WERI-Rb-1 (cell line): ENCODE results near the gene REM1.
A peak's percentile ranks its signal among the peaks of the same experiment; 100 is the strongest.
"Not testable (repeated sequence)": the region's sequence is repeated elsewhere in the genome, so short reads cannot be mapped to it uniquely, and the experiment has no call there.

Source experiments
- DNase-seq: peaks from one replicate; pipeline ENCODE4 v3.0.0-alpha.2; 2020
- H3K27ac ChIP-seq: fragments of 250-450 bp; sonication (Bioruptor Pico); 2 replicates; pipeline ENCODE4 v1.5.1; 2020; ENCODE audit warnings: mild to moderate bottlenecking, moderate library complexity
- H3K27me3 ChIP-seq: fragments of 250-450 bp; sonication (Bioruptor Pico); 2 replicates; pipeline ENCODE4 v1.5.1; 2021; ENCODE audit warnings: mild to moderate bottlenecking, low read depth, moderate library complexity; ENCODE audit not compliant: insufficient read depth, severe bottlenecking
- H3K36me3 ChIP-seq: fragments of 250-450 bp; sonication (Bioruptor Pico); 2 replicates; pipeline ENCODE4 v1.5.1; 2020; ENCODE audit warnings: mild to moderate bottlenecking, moderate library complexity
- H3K4me3 ChIP-seq: 2 replicates; pipeline ENCODE4 v1.5.1; 2011; ENCODE audit warnings: low read depth, mild to moderate bottlenecking, control low read depth, low read length
- H3K9me3 ChIP-seq: fragments of 250-450 bp; sonication (Bioruptor Pico); 2 replicates; pipeline ENCODE4 v1.5.1; 2021; ENCODE audit warnings: mild to moderate bottlenecking, moderate library complexity; ENCODE audit not compliant: severe bottlenecking
- CTCF ChIP-seq: IDR thresholded peaks from 2 replicates; pipeline ENCODE4 v1.5.1; 2011; ENCODE audit warnings: low read depth, mild to moderate bottlenecking, control low read depth, inconsistent platforms, low read length

The REM1 gene

DNA sequence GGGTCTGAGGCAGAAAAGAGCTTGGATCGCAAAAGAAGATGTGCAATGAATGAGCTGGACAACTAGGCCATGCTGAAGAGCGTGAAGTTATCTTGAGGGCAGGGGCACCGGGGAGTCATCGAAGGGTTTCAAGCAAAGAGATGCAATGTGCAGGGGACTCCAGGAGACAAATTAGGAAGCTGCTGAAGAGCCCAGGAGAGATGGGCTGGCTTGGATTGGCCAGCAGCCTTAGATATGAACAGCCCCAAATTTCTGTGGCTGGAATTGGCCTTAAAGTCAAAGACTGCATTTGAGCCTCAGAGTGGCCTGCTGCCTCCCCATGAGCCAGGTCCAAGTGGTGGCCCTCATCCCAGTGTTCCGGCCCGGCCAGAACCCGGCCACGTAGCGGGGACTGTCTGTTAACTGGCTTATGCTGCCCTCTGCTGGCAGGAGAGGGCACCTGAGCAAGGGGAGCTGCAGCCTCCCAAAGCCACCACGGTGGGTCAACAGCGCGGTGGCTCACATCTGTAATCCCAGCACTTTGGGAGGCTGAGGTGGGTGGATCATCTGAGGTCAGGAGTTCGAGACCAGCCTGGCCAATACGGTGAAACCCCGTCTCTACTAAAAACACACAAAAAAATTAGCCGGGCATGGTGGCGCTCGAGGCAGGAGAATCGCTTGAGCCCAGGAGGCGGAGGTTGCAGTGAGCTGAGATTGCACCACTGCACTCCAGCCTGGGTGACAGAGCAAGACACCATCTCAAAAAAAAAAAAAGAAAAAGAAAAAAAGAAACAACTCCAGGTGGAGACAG, 28.0 kb downstream of the REM1 start:
- TF ChIP-seq CTCF, result peak; percentile 85
- H3K9me3 ChIP-seq, H3K36me3 ChIP-seq, H3K27me3 ChIP-seq, H3K4me3 ChIP-seq, H3K27ac ChIP-seq: not testable (repeated sequence)
- peak; percentile 81 for DNase-seq

DNA sequence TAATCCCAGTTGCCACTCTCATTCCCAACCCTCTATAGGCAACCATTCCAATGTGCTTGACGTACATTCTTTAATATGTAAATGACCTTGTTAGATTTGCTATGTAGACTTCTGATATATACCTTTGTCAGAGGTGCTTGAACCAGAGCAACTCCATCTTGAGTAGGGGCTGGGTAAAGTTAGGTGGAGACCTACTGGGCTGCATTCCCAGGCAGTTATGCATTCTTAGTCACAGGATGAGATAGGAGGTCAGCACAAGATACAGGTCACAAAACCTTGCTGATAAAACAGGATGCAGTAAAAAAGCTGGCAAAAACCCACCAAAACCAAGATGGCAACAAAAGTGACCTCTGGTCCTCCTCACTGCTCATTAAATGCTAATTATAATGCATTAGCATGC, 30.8 kb downstream of the REM1 start:
- Histone ChIP-seq H3K27ac (no peak overlapping the region), H3K27me3 (no peaks in the 10 kb centered on the region), H3K9me3 (no peaks in the 10 kb centered on the region), H3K36me3 (no peaks in the 10 kb centered on the region), H3K4me3 (no peak overlapping the region)
- no peak for DNase-seq
- TF ChIP-seq CTCF, result no peak

- Histone ChIP-seq H3K27ac (no peak overlapping the region), H3K9me3 (no peaks in the 10 kb centered on the region), H3K4me3 (no peak overlapping the region), H3K27me3 (no peaks in the 10 kb centered on the region), H3K36me3 (no peaks in the 10 kb centered on the region)
- DNase-seq, result no peak
- TF ChIP-seq CTCF, result no peak
These were observed 33.6 kb downstream of the REM1 start for GRCh38 chr20:31508517-31509244.

DNA sequence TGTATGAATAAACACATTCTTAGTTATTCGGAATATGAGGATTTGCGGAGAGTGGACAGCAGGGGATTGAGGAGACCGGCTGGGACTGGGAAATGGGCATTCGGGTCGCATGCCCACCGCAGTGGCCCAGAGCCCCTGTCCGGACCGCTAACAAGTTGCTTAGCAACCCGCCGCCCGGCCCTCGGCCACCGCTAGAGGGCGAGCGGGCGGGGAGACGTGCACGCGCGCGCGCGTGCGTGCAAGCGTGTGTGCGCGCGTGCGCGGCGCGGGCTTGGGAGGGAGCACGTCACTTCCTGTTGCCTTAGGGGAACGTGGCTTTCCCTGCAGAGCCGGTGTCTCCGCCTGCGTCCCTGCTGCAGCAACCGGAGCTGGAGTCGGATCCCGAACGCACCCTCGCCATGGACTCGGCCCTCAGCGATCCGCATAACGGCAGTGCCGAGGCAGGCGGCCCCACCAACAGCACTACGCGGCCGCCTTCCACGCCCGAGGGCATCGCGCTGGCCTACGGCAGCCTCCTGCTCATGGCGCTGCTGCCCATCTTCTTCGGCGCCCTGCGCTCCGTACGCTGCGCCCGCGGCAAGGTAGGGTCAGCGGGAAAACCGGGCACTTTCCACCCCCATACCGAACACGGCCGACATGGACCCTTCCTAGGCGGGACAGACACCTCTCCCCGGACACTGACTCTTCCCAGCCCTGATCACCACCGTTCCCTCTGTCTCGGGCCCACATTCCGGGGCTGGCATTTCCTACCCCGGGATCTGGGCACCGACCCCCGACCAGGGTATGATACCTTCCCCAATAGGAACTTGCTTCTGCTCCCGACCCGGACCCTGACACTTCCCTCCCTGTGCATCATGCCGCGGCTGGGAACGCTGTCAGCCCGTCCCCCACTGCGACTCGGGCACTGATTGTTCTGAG, 39.3 kb downstream of the REM1 start, which contains the start of gene HM13:
Gene HM13, plus strand, starts transcription at position 289 of the 918 bp plus-strand sequence. Its CDS starts 110 bp downstream, at position 399.
- peak; percentile 90 for DNase-seq
- Histone ChIP-seq H3K27me3 (no peaks in the 10 kb centered on the region), H3K4me3 (peak within 1 kb of the TSS; percentile 86), H3K36me3 (peaks cover 32% of the 10 kb centered on the region), H3K27ac (peak within 1 kb of the TSS; percentile 85), H3K9me3 (no peaks in the 10 kb centered on the region)
- peak; percentile 96 for TF ChIP-seq CTCF

- TF ChIP-seq CTCF, result no peak
- Histone ChIP-seq H3K27ac (peak overlapping the region; percentile 85), H3K27me3 (no peaks in the 10 kb centered on the region), H3K4me3 (peak overlapping the region; percentile 86), H3K9me3 (no peaks in the 10 kb centered on the region), H3K36me3 (peaks cover 32% of the 10 kb centered on the region)
- no peak for DNase-seq
These were observed 40.1 kb downstream of the REM1 start for GRCh38 chr20:31515072-31515774.
